ENCODE measurements around the gene NGLY1. TPM values are rescaled to one million over a fixed set of nuclear protein-coding genes. Genes with fewer than 3 reads are reported as not detected.

NGLY1 gene
- total and polyA plus RNA-seq, 2 of the 8 experiments (the other 6 are each of a cell fraction or from before 2014, with no cell fraction given), result 3.1 to 24.8 TPM

GRCh38 chr3:25679642-25680302, 103.5 kb downstream of the NGLY1 start:
- TF ChIP-seq TBP (IDR thresholded peaks at IDR 0.05; ENCODE audit: low read depth, low read length) (no peak), E2F6 (IDR thresholded peaks at IDR 0.05) (no peak)
- Histone ChIP-seq H3K9ac (replicated peaks in 1 of 4; ENCODE audit: extremely low read depth in 1 of 4, low read depth in 3 of 4, low read length in 3 of 4) (no peak overlapping the region), H3K4me3 (ENCODE audit: extremely low read depth in 1 of 4, insufficient read depth in 2 of 4, low read depth in 3 of 4, low read length in 4 of 4) (no peak overlapping the region), H2BK5ac (ENCODE audit: low read depth, low read length) (no peak overlapping the region), H3K18ac (ENCODE audit: extremely low read depth, low read length) (no peak overlapping the region), H2BK20ac (ENCODE audit: low read length) (no peak overlapping the region), H2BK12ac (ENCODE audit: low read depth, low read length) (no peak overlapping the region), H4K5ac (ENCODE audit: insufficient read length, low read depth, low read length) (no peak overlapping the region), H3K36me3 (ENCODE audit: control insufficient read depth in 2 of 4, insufficient read depth in 4 of 4, low read length in 3 of 4) (no peaks in the 10 kb centered on the region), H4K8ac (ENCODE audit: extremely low read depth, insufficient read depth, low read length) (no peak overlapping the region), H3K27ac (ENCODE audit: low read depth, low read length) (no peak overlapping the region), H4K20me1 (replicated peaks in 1 of 2; ENCODE audit: control insufficient read depth in 1 of 2, insufficient read depth in 2 of 2, low read length in 2 of 2) (no peaks in the 10 kb centered on the region), H3K9me3 (ENCODE audit: insufficient read depth in 2 of 2, low read depth in 1 of 2, low read length in 1 of 2) (no peaks in the 10 kb centered on the region), H3K23ac (ENCODE audit: insufficient read length) (no peak overlapping the region), H3K14ac (ENCODE audit: insufficient read length) (no peak overlapping the region), H3K4me1 (replicated peaks in 1 of 4; ENCODE audit: control insufficient read depth in 3 of 4, insufficient read depth in 4 of 4, low read length in 3 of 4) (no peaks in the 10 kb centered on the region), H3K27me3 (replicated peaks in 1 of 4; ENCODE audit: control insufficient read depth in 3 of 4, extremely low read depth in 1 of 4, insufficient read depth in 3 of 4, low read length in 3 of 4) (no peaks in the 10 kb centered on the region), H3K4me2 (ENCODE audit: insufficient read depth in 1 of 2, low read depth in 2 of 2, low read length in 2 of 2) (no peak overlapping the region), H2BK120ac (replicated peaks; ENCODE audit: low read depth, low read length) (no peak overlapping the region), H3K4ac (replicated peaks; ENCODE audit: insufficient read length, low read depth, low read length) (no peak overlapping the region), H2BK15ac (ENCODE audit: low read length) (no peak overlapping the region), H3K79me2 (ENCODE audit: control insufficient read depth in 1 of 2, insufficient read depth in 2 of 2, low read length in 2 of 2) (no peaks in the 10 kb centered on the region), H3K56ac (replicated peaks; ENCODE audit: insufficient read length, low read depth, low read length) (no peak overlapping the region), H2AK5ac (ENCODE audit: low read depth, low read length) (no peak overlapping the region), H3K23me2 (ENCODE audit: low read depth, low read length) (no peaks in the 10 kb centered on the region), H3K79me1 (ENCODE audit: low read depth, low read length) (no peaks in the 10 kb centered on the region), H2AFZ (ENCODE audit: low read length) (no peak overlapping the region), H4K91ac (replicated peaks; ENCODE audit: insufficient read length, low read length) (no peak overlapping the region)
- WGBS, 2 experiments (ENCODE audit: extremely low coverage in 1 of 2, insufficient coverage in 1 of 2, insufficient read length in 1 of 2, insufficient replicate concordance in 2 of 2, low coverage in 1 of 2, low lambda C conversion rate in 2 of 2, missing lambda C conversion rate in 1 of 2), result 93% methylated on average over 2 of the region's 6 CpGs; no CpG with 5 or more reads in 1 of the 2 experiments
- POLR2A ChIA-PET (ENCODE audit: partially characterized antibody), result no interaction called here
- DNase-seq (ENCODE audit: low read depth in 1 of 2, low spot score in 2 of 2) (no peak), FAIRE-seq (no peak)
- CTCF ChIA-PET (ENCODE audit: partially characterized antibody), result interaction anchor here (1.0 to 1.1 kb wide), 2 partner anchors 13 to 14 kb away, joined by 3 read pairs; no protein-coding TSS in a partner anchor
